SKM-1 treated with dmso at 0.1 percent for 144 hours (cell line): ENCODE measurements around the gene SETD7.
"Not testable (repeated sequence)": the region's sequence is repeated elsewhere in the genome, so short reads cannot be mapped to it uniquely, and the experiment has no call there.

Experiments
- DNase-seq: peaks from one replicate; lab custom pipeline; 2025; ENCODE audit not compliant: unreplicated experiment; lab: John Stamatoyannopoulos, UW

The SETD7 gene

GRCh38 chr4:139470295-139470694 lies 85.7 kb downstream of the SETD7 start:
- no peak for DNase-seq

DNA sequence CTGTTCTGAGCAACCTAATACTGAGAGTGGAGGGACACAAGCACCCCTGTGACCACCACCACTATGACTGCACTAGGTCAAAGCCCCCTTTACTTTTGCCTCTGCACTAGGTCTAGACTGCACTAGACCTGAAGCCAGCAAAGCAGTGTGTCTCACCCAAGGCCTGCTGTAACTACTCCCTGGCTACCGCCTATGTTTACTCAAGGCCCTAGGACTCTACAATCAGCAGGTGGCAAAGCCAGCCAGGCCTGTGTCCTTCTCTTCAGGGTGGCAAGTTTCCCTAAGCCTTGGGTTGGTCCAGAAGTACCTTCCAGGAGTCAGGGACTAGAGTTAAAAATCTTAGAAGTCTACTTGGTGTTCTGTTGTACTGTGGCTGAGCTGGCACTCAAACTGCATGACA lies 86.2 kb downstream of the SETD7 start:
- no peak for DNase-seq

DNA sequence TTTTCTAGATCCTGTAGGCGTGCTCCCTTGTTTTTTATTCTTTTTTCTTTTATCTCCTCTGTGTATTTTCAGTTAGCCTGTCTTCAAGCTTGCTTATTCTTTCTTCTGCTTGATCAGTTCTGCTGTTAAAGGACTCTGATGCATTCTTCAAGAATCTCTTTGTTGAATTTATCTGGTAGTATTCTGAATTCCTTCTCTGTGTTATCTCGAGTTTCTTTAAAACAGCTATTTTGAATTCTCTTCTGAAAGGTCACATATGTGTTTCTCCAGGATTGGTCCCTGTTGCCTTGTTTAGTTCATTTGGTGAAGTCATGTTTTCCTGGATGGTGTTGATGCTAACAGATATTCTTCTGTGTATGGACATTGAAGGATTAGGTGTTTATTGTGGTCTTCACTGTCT lies 86.8 kb downstream of the SETD7 start:
- no peak for DNase-seq

- DNase-seq: not testable (repeated sequence)
Observed at GRCh38 chr4:139468756-139469155, 87.3 kb downstream of the SETD7 start.

- no peak for DNase-seq
Observed at GRCh38 chr4:139465922-139466321, 90.1 kb downstream of the SETD7 start.

- DNase-seq: not testable (repeated sequence)
Observed at GRCh38 chr4:139464512-139464911, 91.5 kb downstream of the SETD7 start.

GRCh38 chr4:139461022-139461628 lies 94.9 kb downstream of the SETD7 start:
- DNase-seq: no peak

GRCh38 chr4:139460565-139460964 lies 95.5 kb downstream of the SETD7 start:
- no peak for DNase-seq

DNA sequence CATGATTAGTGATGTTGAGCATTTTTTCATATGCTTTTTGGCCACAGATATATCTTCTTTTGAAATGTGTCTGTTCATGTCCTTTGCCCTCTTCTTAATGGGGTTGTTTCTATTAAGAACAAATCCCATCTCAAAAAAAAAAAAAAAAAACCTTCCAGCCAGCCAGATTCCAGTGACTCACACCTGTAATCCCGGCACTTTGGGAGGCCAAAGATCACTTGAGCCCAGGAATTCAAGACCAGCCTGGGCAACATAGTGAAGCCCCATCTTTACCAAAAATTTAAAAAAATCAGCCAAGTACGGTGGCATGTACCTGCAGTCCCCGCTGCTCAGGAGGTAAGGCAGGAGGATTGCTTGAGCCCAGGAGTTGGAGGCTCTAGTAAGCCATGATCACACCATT lies 97.0 kb downstream of the SETD7 start:
- no peak for DNase-seq

GRCh38 chr4:139458543-139458942 lies 97.5 kb downstream of the SETD7 start:
- DNase-seq: no peak

GRCh38 chr4:139457318-139457717 lies 98.7 kb downstream of the SETD7 start:
- no peak for DNase-seq

DNA sequence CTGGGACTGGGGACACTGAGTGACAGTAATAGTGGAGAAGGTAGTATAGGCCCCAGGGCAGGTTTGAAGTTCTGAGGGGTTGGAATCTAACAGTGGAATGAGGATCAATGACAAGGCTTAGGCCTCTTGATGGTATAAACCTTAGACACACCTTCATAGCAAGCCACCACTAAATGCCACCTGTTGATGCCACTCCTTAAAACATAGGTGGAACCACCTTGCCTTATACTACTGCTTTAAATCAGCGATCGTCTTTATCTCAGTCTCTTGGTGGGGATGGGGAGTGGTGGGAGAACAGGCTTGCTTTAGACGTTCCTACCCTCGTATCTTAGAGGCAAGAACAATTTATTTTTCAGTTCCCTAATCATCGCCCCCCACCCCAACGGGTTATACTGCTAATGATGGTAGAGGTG lies 100.9 kb downstream of the SETD7 start:
- no peak for DNase-seq

DNA sequence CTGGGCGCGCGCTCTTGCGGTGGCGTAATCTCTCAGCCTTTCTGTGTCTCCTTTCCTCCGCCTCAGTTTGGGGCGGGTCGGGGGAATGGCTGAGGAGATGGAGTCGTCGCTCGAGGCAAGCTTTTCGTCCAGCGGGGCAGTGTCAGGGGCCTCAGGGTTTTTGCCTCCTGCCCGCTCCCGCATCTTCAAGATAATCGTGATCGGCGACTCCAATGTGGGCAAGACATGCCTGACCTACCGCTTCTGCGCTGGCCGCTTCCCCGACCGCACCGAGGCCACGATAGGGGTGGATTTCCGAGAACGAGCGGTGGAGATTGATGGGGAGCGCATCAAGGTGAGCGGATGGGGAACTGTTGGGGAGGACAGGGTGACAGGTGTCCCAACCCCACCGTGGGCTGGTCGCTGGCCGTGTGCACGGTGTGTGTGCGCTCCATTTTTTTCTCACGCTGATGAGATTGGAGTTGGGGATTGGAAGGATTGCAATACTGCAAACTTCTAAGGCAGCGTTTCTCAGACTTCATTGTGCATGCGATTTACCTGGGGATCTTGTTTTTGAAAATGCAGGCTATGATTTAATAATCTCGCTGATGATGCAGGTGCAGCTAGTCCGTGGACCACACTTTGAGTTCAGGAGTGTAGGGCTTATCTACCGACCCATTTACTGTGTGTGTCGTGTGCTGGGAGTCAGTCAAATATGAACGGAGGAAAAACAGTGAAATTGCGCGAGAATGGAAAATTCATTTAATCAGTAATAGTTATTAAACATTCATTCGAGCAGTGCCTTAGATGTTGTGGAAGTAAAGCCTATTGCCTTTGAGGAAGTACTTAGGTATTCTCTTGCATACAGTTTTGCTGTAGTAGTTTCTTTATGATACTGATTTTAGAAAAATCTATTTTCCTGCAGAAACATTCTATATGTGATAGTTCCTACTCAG lies 101.6 kb downstream of the SETD7 start, which contains the start of gene RAB33B:
RAB33B (plus strand) TSS at position 11 of the 935 bp plus-strand sequence; CDS start at position 86, 75 bp downstream.
- DNase-seq: peak; percentile 72

DNA sequence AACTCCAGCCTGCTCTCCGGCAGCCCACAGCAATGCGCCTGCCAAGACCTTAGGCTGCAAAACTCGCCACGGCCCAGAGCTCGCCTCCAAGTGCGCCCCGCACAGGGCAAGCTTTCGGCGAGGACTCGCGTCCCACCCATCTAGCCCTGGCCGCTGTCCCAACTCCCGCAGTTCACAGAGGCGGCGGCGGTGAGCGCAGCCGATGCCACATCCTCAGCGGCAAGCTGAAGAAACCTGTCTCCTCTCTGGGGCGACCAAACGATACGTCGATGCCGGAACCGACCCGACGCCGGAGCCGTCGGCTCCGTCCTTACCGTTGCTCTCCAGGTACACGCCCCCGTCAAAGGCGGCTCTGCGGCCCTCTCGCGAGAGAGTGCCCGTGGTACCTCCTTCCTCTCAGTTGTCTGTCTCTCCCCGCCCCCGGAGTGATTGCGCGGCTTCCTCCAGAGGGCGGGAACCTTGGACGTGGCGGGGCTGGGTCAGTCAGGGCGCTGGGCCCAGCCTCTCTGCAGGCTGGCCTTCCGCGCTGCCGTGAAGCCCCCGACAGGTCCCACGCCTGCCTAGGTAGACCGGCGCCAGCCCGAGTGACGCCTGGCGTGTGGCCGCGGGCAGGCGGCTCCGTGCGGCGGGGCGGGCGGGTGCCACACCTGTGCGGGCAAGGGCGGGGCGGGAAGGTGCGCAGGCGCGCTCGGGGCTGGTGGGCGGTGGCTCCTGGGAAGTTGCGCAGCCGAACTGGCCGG lies 102.5 kb downstream of the SETD7 start:
- DNase-seq: peak; percentile 96

- peak; percentile 75 for DNase-seq
Observed at GRCh38 chr4:139453041-139453370, 103.0 kb downstream of the SETD7 start.

- no peak for DNase-seq
Observed at GRCh38 chr4:139451997-139452396, 104.0 kb downstream of the SETD7 start.

GRCh38 chr4:139450586-139450985 lies 105.4 kb downstream of the SETD7 start:
- DNase-seq: no peak

DNA sequence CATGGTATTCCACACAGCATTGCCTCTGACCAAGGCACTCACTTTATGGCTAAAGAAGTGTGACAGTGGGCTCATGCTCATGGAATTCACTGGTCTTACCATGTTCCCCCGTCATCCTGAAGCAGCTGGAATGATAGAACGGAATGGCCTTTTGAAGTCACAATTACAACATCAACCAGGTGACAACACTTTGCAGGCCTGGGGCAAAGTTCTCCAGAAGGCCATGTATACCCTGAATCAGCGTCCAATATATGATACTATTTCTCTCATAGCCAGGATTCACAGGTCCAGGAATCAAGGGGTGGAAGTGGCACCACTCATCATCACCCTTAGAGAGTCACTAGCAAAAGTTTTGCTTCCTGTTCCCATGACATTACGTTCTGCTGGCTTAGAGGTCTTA lies 108.9 kb downstream of the SETD7 start:
- not testable (repeated sequence) for DNase-seq
